ENCODE results near the gene TNFSF4. TPM values are rescaled to one million over a fixed set of nuclear protein-coding genes. Genes with fewer than 3 reads are reported as not detected.

TNFSF4 gene
- total RNA-seq, 4 donors from 2014 or later: 0.87 to 5.1 (median 1.4) TPM

- Histone ChIP-seq H3K36me3 (no peaks in the 10 kb centered on the region), H3K4me3 (no peak overlapping the region), H3K27me3 (no peaks in the 10 kb centered on the region), H3K27ac (no peak overlapping the region), H3K4me1 (no peaks in the 10 kb centered on the region), H3K9me3 (peaks cover 0 to 8% (median 0%) of the 10 kb centered on the region in 4 donors)
- TF ChIP-seq POLR2A (IDR thresholded peaks at IDR 0.05): no peak
- no peak for DNase-seq (ENCODE audit: low spot score in 2 of 2)
Observed at GRCh38 chr1:173223031-173223380, 15.9 kb upstream of the TNFSF4 start.

GRCh38 chr1:173222149-173223030 lies 15.3 kb upstream of the TNFSF4 start:
- no peak overlapping the region for H3K27ac ChIP-seq
- H3K4me3 ChIP-seq: no peak overlapping the region
- TF ChIP-seq POLR2A (IDR thresholded peaks at IDR 0.05) (no peak), EP300 (IDR thresholded peaks at IDR 0.05) (no peak), CTCF (IDR thresholded peaks at IDR 0.05) (no peak)
- no peaks in the 10 kb centered on the region for H3K36me3 ChIP-seq
- 56 to 60% methylated on average over 3 of the region's 3 CpGs for WGBS, 2 donors
- no peak for DNase-seq (ENCODE audit: low spot score in 2 of 2)
- H3K4me1 ChIP-seq: no peaks in the 10 kb centered on the region
- peaks cover 0 to 2% (median 0%) of the 10 kb centered on the region in 4 donors for H3K9me3 ChIP-seq
- H3K27me3 ChIP-seq: no peaks in the 10 kb centered on the region

GRCh38 chr1:173220157-173220556 lies 13.0 kb upstream of the TNFSF4 start:
- TF ChIP-seq EP300 (IDR thresholded peaks at IDR 0.05): no peak
- TF ChIP-seq CTCF (IDR thresholded peaks at IDR 0.05): no peak
- no peak for TF ChIP-seq POLR2A (IDR thresholded peaks at IDR 0.05)
- no peaks in the 10 kb centered on the region for H3K36me3 ChIP-seq
- H3K27ac ChIP-seq: no peak overlapping the region
- H3K4me1 ChIP-seq: no peaks in the 10 kb centered on the region
- H3K4me3 ChIP-seq: no peak overlapping the region
- WGBS, 2 donors: 90 to 96% methylated on average over 1 of the region's 1 CpG
- no peak for DNase-seq (ENCODE audit: low spot score in 2 of 2)
- no peaks in the 10 kb centered on the region for H3K27me3 ChIP-seq
- no peaks in the 10 kb centered on the region for H3K9me3 ChIP-seq

GRCh38 chr1:173213665-173214064 lies 6.5 kb upstream of the TNFSF4 start:
- Histone ChIP-seq H3K4me3 (no peak overlapping the region), H3K4me1 (no peaks in the 10 kb centered on the region), H3K36me3 (no peaks in the 10 kb centered on the region), H3K9me3 (no peaks in the 10 kb centered on the region), H3K27ac (no peak overlapping the region), H3K27me3 (no peaks in the 10 kb centered on the region)
- no peak for TF ChIP-seq CTCF (IDR thresholded peaks at IDR 0.05)
- TF ChIP-seq EP300 (IDR thresholded peaks at IDR 0.05): no peak
- no peak for TF ChIP-seq POLR2A (IDR thresholded peaks at IDR 0.05)
- WGBS, 2 donors: 92 to 100% methylated on average over 1 of the region's 1 CpG
- no peak for DNase-seq (ENCODE audit: low spot score in 2 of 2)

GRCh38 chr1:173212952-173213491 lies 5.9 kb upstream of the TNFSF4 start:
- Histone ChIP-seq H3K4me3 (no peak overlapping the region), H3K4me1 (no peaks in the 10 kb centered on the region), H3K27ac (no peak overlapping the region), H3K9me3 (no peaks in the 10 kb centered on the region), H3K27me3 (no peaks in the 10 kb centered on the region), H3K36me3 (no peaks in the 10 kb centered on the region)
- 84 to 86% methylated on average over 2 of the region's 2 CpGs for WGBS, 2 donors
- TF ChIP-seq POLR2A (IDR thresholded peaks at IDR 0.05): no peak
- TF ChIP-seq EP300 (IDR thresholded peaks at IDR 0.05): no peak
- no peak for TF ChIP-seq CTCF (IDR thresholded peaks at IDR 0.05)
- no peak for DNase-seq (ENCODE audit: low spot score in 2 of 2)

Data from tibial nerve (tissue), 4 donors.